ENCODE data around the gene PCDHA1. TPM values are rescaled to one million over a fixed set of nuclear protein-coding genes. Genes with fewer than 3 reads are reported as not detected.
"Not testable (repeated sequence)": the region's sequence is repeated elsewhere in the genome, so short reads cannot be mapped to it uniquely, and the experiment has no call there.

The PCDHA1 gene
- total RNA-seq, 2 experiments from 2014 or later = not detected

- intact Hi-C loops (cut with micrococcal nuclease; ENCODE audit: unreplicated experiment) = no loop called here
- ChIA-PET CTCF (ENCODE audit: unreplicated experiment) (no interaction called here), POLR2A (no interaction called here)
- Histone ChIP-seq H3K79me2 (ENCODE audit: insufficient read depth, low read depth, low read length) (no peaks in the 10 kb centered on the region), H3K4me3 (ENCODE audit: low read depth, low read length, poor library complexity, severe bottlenecking) (no peak overlapping the region), H3K4me2 (ENCODE audit: low read length) (no peak overlapping the region), H3K27ac (ENCODE audit: low read depth, low read length, poor library complexity, severe bottlenecking) (no peak overlapping the region), H3K9me2 (ENCODE audit: insufficient read depth, low read length) (no peaks in the 10 kb centered on the region), H3K4me1 (ENCODE audit: insufficient read depth, low read length, poor library complexity, severe bottlenecking) (no peaks in the 10 kb centered on the region), H2AFZ (ENCODE audit: low read length) (no peak overlapping the region), H3K9me3 (ENCODE audit: low read length) (no peaks in the 10 kb centered on the region), H4K20me1 (ENCODE audit: insufficient read depth, low read length) (no peaks in the 10 kb centered on the region), H3K36me3 (ENCODE audit: insufficient read depth, low read length) (no peaks in the 10 kb centered on the region)
- TF ChIP-seq EZH2phosphoT487 (IDR thresholded peaks at IDR 0.05; ENCODE audit: borderline replicate concordance, low read depth, low read length) (no peak), CTCF (conservative IDR thresholded peaks at IDR 0.05; ENCODE audit: low read length) (no peak)
- no peak for DNase-seq (ENCODE audit: low spot score)
- BruUV-seq (replicated peaks) = no TSS peak
These were observed 22.9 kb downstream of the PCDHA1 start for GRCh38 chr5:140808889-140809291.

- H3K9me2 ChIP-seq (ENCODE audit: insufficient read depth, low read length) = no peaks in the 10 kb centered on the region
- no peaks in the 10 kb centered on the region for H4K20me1 ChIP-seq (ENCODE audit: insufficient read depth, low read length)
- ChIA-PET CTCF (ENCODE audit: unreplicated experiment) (no interaction called here), POLR2A (no interaction called here)
- no peak within 1 kb of the TSS for H3K27ac ChIP-seq (ENCODE audit: low read depth, low read length, poor library complexity, severe bottlenecking)
- no peak for TF ChIP-seq EZH2phosphoT487 (IDR thresholded peaks at IDR 0.05; ENCODE audit: borderline replicate concordance, low read depth, low read length)
- peak; percentile 93 for TF ChIP-seq CTCF (conservative IDR thresholded peaks at IDR 0.05; ENCODE audit: low read length)
- H3K4me2 ChIP-seq (ENCODE audit: low read length) = no peak within 1 kb of the TSS
- no peaks in the 10 kb centered on the region for H3K4me1 ChIP-seq (ENCODE audit: insufficient read depth, low read length, poor library complexity, severe bottlenecking)
- peak; percentile 52 for DNase-seq (ENCODE audit: low spot score)
- no peaks in the 10 kb centered on the region for H3K36me3 ChIP-seq (ENCODE audit: insufficient read depth, low read length)
- H3K79me2 ChIP-seq (ENCODE audit: insufficient read depth, low read depth, low read length) = no peaks in the 10 kb centered on the region
- no peak within 1 kb of the TSS for H2AFZ ChIP-seq (ENCODE audit: low read length)
- H3K4me3 ChIP-seq (ENCODE audit: low read depth, low read length, poor library complexity, severe bottlenecking) = no peak within 1 kb of the TSS
- intact Hi-C loops (cut with micrococcal nuclease; ENCODE audit: unreplicated experiment) = no loop called here
- BruUV-seq (replicated peaks) = no TSS peak
- H3K9me3 ChIP-seq (ENCODE audit: low read length) = no peaks in the 10 kb centered on the region
These were observed 35.7 kb downstream of the PCDHA1 start, which contains the start of gene PCDHA5 for GRCh38 chr5:140821375-140822280. Gene PCDHA5 (plus strand): TSS chr5:140821613.

- Histone ChIP-seq H3K9me3 (ENCODE audit: low read length) (no peaks in the 10 kb centered on the region), H3K4me2 (ENCODE audit: low read length) (no peak overlapping the region), H3K4me3 (ENCODE audit: low read depth, low read length, poor library complexity, severe bottlenecking) (no peak overlapping the region), H3K27ac (ENCODE audit: low read depth, low read length, poor library complexity, severe bottlenecking) (no peak overlapping the region), H4K20me1 (ENCODE audit: insufficient read depth, low read length) (no peaks in the 10 kb centered on the region), H3K79me2 (ENCODE audit: insufficient read depth, low read depth, low read length) (no peaks in the 10 kb centered on the region), H3K9me2 (ENCODE audit: insufficient read depth, low read length) (no peaks in the 10 kb centered on the region), H2AFZ (ENCODE audit: low read length) (no peak overlapping the region), H3K36me3 (ENCODE audit: insufficient read depth, low read length) (no peaks in the 10 kb centered on the region), H3K4me1 (ENCODE audit: insufficient read depth, low read length, poor library complexity, severe bottlenecking) (no peaks in the 10 kb centered on the region)
- TF ChIP-seq EZH2phosphoT487 (IDR thresholded peaks at IDR 0.05; ENCODE audit: borderline replicate concordance, low read depth, low read length) (no peak), CTCF (conservative IDR thresholded peaks at IDR 0.05; ENCODE audit: low read length) (peak; percentile 55)
- intact Hi-C loops (cut with micrococcal nuclease; ENCODE audit: unreplicated experiment) = no loop called here
- CTCF ChIA-PET (ENCODE audit: unreplicated experiment) = no interaction called here
- DNase-seq (ENCODE audit: low spot score) = no peak
- BruUV-seq (replicated peaks) = no TSS peak
- POLR2A ChIA-PET = no interaction called here
These were observed 36.3 kb downstream of the PCDHA1 start for GRCh38 chr5:140822281-140822629.

GRCh38 chr5:140822969-140823368 is 37.0 kb downstream of the PCDHA1 start:
- DNase-seq (ENCODE audit: low spot score); H3K4me3 ChIP-seq (ENCODE audit: low read depth, low read length, poor library complexity, severe bottlenecking); H3K4me1 ChIP-seq (ENCODE audit: insufficient read depth, low read length, poor library complexity, severe bottlenecking); H3K27ac ChIP-seq (ENCODE audit: low read depth, low read length, poor library complexity, severe bottlenecking); H3K79me2 ChIP-seq (ENCODE audit: insufficient read depth, low read depth, low read length); intact Hi-C loops (cut with micrococcal nuclease; ENCODE audit: unreplicated experiment); H3K4me2 ChIP-seq (ENCODE audit: low read length); BruUV-seq (replicated peaks); H2AFZ ChIP-seq (ENCODE audit: low read length); H3K9me2 ChIP-seq (ENCODE audit: insufficient read depth, low read length); H3K36me3 ChIP-seq (ENCODE audit: insufficient read depth, low read length); H4K20me1 ChIP-seq (ENCODE audit: insufficient read depth, low read length); H3K9me3 ChIP-seq (ENCODE audit: low read length); POLR2A ChIA-PET; CTCF ChIA-PET (ENCODE audit: unreplicated experiment): not testable (repeated sequence)
